NCI-H1694 treated with DMSO at 0.1 percent for 48 hours (cell line): ENCODE data around the gene CALD1.

ENCODE experiments used
- DNase-seq: peaks from one replicate; lab custom pipeline; 2025; lab: John Stamatoyannopoulos, UW

Gene CALD1

GRCh38 chr7:134893920-134894319 is 114.5 kb downstream of the CALD1 start:
- no peak for DNase-seq

GRCh38 chr7:134894928-134895327 is 115.5 kb downstream of the CALD1 start:
- no peak for DNase-seq

GRCh38 chr7:134896073-134896472 is 116.6 kb downstream of the CALD1 start:
- DNase-seq, result no peak

GRCh38 chr7:134897936-134898335 is 118.5 kb downstream of the CALD1 start:
- DNase-seq, result no peak

- DNase-seq, result no peak
These were observed 120.3 kb downstream of the CALD1 start for GRCh38 chr7:134899729-134900128.

- no peak for DNase-seq
These were observed 120.9 kb downstream of the CALD1 start for GRCh38 chr7:134900166-134900982.

GRCh38 chr7:134901389-134902020 is 122.1 kb downstream of the CALD1 start:
- no peak for DNase-seq

- DNase-seq, result no peak
These were observed 122.6 kb downstream of the CALD1 start for GRCh38 chr7:134902058-134902457.

GRCh38 chr7:134903073-134903790 is 123.8 kb downstream of the CALD1 start:
- DNase-seq, result no peak

GRCh38 chr7:134905375-134905774 is 125.9 kb downstream of the CALD1 start:
- no peak for DNase-seq

- no peak for DNase-seq
These were observed 127.6 kb downstream of the CALD1 start for GRCh38 chr7:134907000-134907399.

GRCh38 chr7:134907639-134908038 is 128.2 kb downstream of the CALD1 start:
- no peak for DNase-seq

GRCh38 chr7:134908289-134908688 is 128.9 kb downstream of the CALD1 start:
- DNase-seq, result no peak

GRCh38 chr7:134910214-134910890 is 130.9 kb downstream of the CALD1 start:
- DNase-seq, result no peak

- no peak for DNase-seq
These were observed 131.5 kb downstream of the CALD1 start for GRCh38 chr7:134910968-134911367.

GRCh38 chr7:134916171-134916883 is 136.9 kb downstream of the CALD1 start:
- no peak for DNase-seq

- DNase-seq, result no peak
These were observed 139.8 kb downstream of the CALD1 start for GRCh38 chr7:134919240-134919641.

GRCh38 chr7:134920026-134920753 is 140.8 kb downstream of the CALD1 start:
- no peak for DNase-seq

- no peak for DNase-seq
These were observed 143.6 kb downstream of the CALD1 start for GRCh38 chr7:134922720-134923704.

- DNase-seq, result no peak
These were observed 146.3 kb downstream of the CALD1 start for GRCh38 chr7:134925766-134926165.
